Dedifferentiated amniotic fluid mesenchymal stem cell (primary cell): ENCODE results near the gene OAS1.
"Not testable (repeated sequence)": the region's sequence is repeated elsewhere in the genome, so short reads cannot be mapped to it uniquely, and the experiment has no call there.

Experiments used
- DNase-seq: peaks from one replicate; pipeline ENCODE4 v3.0.0-alpha.2; 2016; ENCODE audit errors: extremely low spot score

Gene OAS1

DNA sequence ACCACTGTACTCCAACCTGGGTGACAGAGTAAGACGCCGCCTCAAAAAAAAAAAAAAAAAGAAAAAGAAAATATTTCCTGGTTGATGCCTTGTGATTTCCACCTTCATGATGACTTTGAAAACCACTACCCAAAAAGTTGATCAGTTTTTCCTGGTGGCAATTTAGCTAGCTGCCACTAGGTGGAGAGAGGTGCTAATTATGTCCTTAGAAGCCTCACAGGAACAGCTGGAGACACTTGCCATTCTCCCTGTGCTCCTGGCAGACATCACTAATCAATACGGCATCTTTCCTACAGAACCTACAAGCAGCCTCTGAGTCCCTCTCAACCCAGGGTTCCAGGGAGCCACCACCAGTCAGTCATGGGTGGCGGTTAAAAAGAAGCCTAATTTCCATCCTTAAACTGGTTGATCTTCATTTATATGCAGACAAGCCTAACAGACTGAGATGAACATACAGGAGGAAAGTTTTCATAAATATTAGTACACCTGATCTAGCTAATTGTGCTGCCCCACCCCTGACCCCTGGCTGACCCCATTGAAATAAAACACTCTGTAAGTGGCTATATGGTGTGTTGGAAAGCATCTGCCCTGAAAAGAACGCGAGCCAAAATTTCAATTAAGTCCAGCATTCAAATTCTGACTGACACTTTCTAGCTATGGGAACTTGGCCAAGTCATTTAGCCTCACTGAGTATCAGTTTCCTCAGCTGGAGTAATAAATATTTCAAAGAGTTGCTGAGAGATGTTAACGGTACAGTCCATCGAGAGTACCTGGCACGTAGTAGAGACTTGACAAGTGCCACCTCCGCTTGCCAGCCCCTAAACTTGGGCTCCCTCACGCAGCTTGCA lies 6.2 kb upstream of the OAS1 start:
- DNase-seq = no peak

DNA sequence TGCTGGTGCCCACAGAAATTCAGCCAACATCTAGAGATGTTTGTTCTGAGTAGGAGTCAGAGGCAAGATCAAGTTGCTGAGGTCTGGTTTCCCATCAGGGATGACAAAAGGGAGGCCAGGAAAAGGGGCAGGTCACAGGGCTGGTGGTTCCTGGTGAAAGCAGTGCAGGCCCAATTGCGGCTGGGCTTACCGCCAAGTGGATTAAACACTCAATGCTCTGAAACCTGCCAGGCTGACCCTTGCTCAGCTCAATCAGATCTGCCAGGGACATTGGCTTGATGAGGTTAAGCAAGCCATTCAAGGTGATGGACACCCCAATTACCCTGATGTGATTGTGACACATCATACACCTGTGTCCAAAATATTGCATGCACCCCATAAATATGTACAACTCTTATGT lies 5.5 kb upstream of the OAS1 start:
- no peak for DNase-seq

DNA sequence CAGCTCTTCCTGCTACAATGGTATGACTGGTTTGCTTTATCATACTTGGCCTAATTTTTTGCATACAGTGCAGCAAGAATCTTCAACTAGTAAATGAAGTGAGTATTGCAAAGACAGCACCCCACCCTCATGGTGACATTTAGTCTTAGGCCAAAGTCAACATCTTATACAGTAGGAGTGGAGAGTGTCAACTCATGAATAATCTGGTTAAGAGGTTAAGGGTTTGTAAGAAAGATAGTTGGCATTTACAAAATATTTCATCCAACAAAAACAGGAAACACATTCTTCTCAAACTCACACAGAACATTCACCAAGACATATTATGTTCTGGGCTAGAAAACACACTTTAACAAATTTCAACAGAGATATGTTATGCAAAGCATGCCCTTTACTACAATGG lies 2.2 kb upstream of the OAS1 start:
- no peak for DNase-seq

DNA sequence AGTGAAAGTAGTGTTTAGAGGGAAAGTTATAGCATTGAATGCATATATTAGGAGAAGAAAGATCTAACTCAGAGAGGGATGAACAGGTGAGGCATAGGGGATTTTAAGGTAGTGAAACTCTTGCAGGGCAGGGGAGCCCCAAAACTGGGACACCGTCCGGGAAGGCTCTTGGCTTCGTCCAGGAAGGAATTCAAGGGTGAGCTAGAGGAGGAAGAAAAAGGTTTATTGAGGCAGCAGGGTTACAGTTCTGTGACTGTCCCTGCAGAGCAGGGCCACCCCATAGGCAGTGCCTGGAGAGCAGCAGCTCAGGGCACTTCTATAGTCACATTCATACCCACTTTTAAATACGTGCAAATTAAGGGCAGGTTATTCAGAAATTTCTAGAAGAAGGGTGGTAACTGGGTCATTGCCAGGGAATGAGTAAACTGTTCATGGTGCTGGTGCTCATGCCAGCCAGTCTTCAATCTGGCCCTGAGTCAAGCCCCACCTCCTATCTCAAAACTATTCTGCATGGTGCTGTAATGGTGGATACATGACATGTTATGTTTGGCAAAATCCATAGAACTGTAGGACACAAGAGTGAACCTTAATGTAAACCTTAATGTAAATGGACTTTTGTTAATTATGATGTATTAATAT lies 1.2 kb upstream of the OAS1 start:
- no peak for DNase-seq

DNA sequence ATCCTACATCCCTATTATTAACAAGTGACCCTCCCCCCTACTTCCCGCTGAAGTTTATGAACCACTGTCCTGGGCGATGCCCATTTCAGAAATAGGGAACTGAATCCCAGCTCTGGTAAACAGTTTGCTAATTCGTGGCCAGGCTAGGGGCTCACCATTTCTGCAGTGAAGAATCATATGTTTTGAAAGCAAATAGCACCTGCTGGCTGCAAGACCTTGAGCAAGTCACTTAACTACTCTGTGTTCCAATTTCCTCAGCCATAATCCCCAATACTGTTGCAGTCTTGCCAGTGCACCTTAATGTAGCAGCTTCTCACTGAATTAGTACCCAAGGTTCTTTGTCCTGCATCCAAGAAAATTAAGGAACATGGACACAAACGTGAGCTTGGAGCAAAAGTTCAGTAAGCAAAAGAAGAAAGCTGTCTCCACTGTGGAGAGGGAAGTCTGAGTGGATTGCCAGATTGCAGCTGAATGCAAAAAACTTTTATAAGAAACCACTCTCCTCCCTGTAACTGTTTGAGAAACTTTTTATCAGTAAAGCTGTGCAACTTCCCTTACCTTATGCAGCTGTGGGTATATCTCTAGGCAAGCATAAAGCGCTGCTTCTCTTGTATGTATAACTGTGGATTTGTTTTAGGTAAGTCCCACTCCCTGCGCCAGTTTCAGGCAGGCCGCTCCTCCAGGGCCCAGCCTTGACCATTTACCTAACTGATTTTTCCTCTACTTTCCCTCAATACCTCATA lies 824 bp downstream of the OAS1 start:
- DNase-seq = no peak

DNA sequence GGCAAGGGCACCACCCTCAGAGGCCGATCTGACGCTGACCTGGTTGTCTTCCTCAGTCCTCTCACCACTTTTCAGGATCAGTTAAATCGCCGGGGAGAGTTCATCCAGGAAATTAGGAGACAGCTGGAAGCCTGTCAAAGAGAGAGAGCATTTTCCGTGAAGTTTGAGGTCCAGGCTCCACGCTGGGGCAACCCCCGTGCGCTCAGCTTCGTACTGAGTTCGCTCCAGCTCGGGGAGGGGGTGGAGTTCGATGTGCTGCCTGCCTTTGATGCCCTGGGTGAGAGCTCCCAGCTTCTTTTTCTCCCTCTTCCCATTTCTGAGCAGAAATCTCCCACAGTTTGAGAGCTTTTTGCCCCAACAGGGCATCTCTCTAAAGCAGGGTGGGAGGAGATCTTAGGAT lies 1.8 kb downstream of the OAS1 start:
- DNase-seq = no peak

DNA sequence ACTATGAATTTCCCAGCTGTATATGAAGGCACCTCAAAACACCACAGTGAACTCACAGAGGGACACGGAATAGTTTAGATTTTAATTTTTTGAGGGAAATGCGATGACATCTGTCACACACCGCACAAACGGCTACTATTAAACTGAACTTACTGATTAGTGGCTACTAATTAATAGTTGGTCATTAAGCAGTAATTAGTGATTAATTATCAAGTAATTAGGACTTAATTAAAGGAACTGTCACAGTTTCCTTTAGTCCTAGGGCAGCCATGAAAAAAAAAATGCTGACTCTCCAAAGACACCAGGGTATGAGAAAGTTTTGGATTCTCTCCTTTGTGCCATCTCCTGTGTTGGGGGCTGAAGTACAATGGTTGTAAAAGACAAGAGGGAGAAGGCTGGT lies 2.9 kb downstream of the OAS1 start:
- no peak for DNase-seq

DNA sequence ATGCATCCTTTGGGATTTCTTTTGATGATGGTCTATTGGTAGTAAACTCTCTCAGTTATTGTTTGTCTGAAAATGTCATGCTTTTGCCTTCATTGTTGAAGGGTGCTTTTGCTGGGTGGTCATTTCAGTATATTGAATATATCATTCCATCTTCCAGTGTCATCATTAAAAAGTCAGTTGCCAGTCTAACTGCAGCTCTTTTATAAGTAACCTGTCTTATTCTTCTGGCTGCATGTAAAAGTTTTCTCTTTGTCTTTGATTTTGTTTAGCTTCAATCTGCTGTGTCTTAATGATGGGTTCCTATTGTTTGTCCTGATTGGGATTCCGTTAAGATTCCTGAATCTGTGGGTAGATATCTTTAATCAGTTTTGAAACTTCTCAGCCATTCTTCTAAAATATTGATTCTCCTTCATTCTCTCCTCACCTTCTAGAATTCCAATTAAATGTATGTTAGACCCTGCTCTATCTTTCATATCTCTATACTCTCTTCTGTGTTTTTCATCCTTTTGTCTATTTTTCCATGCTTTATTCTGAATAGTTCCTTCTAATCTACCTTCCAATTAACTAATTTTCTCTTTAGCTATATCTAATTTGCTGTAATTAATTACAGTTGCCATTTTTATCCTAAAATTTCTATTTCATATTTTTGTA lies 6.4 kb downstream of the OAS1 start:
- DNase-seq = no peak

DNA sequence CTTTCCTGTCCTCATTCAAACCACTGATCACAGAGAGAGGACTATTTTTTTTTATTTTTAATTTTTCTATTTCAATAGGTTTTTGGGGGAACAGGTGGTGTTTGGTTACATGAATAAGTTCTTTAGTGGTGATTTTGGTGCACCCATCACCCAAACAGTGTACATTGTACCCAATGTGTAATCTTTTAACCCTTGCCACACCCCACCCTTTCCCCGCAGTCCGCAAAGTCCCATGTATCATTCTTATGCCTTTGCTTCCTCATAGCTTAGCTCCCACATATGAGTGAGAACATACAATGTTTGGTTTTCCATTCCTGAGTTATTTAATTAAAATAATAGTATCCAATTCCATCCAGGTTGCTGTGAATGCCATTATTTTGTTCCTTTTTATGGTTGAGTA lies 7.1 kb downstream of the OAS1 start:
- not testable (repeated sequence) for DNase-seq

DNA sequence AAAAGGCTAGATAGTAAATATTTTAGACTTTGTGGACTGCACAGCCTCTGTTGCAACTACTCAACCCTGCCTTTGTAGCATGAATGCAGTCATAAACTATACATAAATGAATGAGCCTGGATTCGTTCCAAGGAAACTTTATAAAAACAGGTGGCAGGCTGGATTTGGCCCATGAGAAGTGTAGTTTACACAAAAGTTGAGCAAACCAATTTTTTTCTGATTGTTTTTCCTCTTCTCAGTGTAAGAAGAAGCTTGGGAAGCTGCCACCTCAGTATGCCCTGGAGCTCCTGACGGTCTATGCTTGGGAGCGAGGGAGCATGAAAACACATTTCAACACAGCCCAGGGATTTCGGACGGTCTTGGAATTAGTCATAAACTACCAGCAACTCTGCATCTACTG lies 9.5 kb downstream of the OAS1 start:
- peak; percentile 34 for DNase-seq

DNA sequence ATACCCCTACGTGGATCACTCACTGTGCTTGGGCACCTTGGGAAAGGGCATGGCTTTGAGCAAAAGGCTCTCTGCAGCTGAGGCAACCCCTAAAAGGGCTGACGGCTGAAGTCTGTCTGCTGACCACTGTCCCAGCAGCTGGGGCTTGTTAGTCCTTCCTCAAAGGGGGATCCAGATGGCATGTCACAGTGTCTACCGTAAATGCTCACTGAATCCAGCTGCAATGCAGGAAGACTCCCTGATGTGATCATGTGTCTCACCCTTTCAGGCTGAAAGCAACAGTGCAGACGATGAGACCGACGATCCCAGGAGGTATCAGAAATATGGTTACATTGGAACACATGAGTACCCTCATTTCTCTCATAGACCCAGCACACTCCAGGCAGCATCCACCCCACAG lies 12.4 kb downstream of the OAS1 start:
- no peak for DNase-seq

DNA sequence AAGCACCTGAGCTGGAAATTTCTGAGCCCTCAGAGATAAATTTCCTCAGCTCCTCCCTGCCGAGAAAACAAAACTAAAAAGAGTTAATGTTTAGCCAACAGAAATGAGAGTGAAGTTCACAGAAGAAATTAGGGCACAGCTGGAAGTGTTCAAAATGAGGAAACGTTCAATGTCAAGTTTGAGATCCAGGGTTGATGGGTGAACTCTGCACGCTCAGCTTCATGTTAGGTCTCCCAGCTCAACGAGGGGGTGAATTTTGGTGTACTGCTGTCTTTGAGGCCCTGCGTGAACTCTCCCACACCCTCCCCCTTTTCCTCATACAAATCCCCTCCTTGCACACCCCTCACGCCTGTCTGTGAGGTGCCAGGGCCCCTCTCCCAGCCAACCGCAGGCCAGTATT lies 18.2 kb downstream of the OAS1 start:
- no peak for DNase-seq

DNA sequence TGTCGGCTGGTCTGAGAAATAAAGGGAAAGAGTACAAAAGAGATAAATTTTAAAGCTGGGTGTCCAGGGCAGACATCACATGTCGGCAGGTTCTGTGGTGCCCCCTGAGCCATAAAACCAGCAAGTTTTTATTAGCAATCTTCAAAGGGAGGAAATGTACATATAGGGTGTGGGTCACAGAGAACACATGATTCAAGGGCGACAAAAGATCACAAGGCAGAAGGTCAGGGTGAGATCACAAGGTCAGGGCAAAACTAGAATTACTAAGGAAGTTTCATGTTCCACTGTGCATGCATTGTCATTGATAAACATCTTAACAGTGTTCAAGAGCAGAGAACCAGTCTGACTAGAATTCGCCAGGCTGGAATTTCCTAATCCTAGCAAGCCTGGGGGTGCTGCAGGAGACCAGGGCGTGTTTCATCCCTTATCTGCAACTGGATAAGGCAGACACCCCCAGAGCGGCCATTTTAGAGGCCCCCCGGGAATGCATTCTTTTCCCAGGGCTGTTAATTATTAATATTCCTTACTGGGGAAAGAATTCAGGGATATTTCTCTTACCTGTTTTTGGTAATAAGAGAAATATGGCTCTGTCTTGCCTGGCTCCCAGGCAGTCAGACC lies 19.8 kb downstream of the OAS1 start:
- not testable (repeated sequence) for DNase-seq

DNA sequence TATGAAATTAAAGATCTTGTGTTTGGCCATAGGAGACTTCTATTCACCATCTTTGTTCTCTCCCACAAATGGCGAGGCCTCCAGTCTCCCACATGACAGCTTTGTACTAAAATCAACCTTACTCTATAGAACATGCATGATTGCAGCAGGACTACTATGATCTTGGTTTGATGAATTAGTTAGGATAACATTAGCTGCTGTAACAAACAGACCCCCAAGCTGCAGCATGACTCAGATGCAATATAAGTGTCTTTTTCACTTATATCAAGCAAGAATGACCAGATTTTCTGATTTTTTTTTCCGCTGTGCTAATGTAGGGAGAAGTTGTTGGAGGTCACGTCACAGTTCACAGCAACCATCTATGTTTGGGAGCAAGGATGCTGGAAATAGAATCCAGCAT lies 20.7 kb downstream of the OAS1 start:
- no peak for DNase-seq

DNA sequence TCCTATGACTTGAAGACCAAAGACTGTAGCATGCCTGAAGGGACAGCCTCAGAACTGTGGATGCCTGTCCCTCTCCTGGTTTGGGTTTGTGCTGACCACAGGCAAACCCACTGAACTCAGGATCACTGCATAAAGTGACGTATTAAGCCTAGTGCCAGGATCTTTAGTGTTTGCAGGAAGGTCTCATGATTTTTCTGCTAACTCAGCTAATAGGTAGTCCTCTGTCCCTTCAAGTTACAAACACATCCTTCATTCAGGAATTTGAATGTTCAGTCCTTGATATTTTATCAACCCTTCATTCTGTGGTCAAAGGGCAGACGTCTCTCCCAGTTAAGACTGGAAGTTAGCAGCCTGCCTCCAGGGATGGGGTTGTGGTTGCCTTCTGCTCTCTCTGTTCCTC lies 21.2 kb downstream of the OAS1 start:
- no peak for DNase-seq

DNA sequence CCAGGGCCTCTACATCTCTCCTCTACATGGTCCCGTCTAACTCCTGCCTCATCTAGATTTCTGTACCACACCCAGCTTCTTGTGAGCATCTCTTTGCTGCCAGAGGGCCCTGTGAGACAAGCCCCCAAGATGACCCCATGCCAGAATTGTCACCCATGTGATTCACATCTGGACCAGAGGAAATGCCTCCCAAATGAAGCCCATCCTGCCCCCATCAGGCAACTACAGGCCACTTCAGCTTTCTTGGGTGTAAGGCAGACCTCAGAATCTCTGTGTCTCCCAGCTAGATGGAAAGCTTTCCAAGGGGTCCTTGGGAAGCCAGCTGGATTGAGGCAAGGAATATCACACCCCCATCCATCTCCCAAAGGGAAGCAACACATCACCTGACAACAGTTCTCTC lies 22.2 kb downstream of the OAS1 start:
- no peak for DNase-seq

DNA sequence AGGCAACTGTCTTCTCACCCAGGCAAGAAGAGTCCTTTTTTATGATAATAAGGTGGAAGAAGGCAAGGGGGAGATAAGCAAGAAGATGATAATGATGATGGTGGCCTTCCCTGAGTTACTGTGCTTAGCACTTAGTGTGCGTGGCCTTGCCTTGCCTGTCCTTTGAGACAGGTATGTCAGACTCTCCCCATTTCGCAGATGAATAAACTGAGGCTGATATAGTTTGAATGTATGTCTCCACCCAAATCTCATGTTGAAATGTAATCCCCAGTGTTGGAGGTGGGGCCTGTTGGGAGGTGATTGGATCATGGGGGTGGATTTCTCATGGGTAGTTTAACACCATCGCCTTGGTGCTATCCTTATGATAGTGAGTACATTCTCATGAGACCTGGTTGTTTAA lies 23.0 kb downstream of the OAS1 start:
- DNase-seq = no peak

DNA sequence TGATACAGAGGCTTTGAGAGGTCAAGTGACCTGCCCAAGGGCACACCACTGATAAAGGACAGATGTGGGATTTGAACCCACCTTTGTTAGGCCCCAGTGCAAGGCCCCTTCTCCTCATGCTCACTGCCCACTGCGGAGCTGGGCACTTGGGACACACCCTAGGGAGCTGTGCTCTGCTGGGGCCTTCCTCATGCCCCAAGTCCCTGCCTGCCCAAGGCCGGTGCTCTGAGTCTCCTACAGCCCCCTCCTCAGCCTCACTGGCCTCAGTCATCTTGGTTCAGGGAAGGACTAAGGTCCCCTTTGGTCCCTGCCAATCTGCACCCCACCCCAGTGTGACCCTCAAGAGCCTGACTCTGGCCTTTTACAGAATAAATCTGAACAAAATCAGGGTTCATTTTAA lies 23.6 kb downstream of the OAS1 start:
- DNase-seq = no peak

DNA sequence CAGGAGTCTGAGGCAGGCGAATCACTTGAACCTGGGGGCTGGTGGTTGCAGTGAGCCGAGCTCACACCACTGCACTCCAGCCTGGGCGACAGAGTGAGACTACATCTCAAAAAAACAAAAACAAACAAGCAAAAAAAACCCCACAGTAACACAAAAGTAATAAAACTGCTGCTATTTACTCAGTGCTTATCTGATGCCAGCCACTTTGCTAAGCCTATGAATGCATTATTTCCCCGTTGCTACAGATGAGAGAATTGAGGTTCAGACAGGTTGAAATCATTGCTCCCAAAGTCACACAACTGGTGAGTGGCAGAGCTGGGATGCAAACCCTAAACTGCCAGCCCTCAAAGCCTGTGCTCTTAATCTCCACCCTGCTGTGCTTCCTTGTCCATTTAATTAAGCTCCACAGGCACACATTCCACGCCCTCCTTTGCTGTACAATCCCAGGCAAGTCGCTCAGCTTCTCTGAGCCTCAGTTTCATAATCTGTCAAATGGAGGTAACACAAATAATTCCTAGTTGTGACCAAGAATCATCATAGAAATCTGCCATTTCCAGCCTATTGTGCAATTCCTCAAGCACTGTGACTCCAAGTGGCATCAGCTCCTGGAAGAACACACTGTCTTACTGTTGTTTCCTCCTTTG lies 25.8 kb downstream of the OAS1 start:
- no peak for DNase-seq

DNA sequence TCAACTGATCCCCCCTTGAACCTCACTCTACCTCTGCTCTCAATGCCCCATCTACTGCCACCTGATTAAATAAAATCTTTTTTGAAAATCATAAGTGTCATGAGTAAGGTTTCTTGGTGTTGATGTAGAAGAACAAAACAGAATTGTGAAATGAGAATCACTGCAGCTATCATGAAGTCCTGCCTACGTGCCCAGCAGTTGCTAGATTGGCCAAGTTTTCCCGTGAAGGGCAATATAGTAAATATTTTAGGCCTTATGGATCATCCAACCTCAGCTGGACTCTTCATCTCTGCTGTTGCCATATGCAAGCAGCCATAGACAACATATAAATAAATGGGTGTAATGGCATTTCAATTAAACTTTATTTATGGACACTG lies 26.4 kb downstream of the OAS1 start:
- no peak for DNase-seq

DNA sequence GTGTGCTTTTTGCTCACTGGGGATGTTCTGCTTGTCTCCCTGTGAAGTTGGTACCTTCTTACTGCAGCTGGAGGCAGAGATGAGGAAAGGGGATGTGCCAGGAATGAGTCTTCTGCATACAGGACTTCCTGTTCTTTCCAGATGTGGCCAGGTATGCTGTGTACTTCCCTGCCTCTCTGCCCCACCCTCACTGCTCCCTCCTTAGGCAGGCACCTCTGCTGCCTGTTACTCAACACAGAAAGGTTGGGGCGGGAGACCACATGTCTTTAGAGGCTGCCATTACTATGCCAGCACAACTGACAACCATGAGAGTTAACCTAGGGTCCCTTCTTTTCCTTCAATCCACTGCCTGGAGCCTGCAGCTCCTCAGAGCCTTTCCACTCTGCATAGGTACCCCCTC lies 29.5 kb downstream of the OAS1 start:
- DNase-seq = no peak

DNA sequence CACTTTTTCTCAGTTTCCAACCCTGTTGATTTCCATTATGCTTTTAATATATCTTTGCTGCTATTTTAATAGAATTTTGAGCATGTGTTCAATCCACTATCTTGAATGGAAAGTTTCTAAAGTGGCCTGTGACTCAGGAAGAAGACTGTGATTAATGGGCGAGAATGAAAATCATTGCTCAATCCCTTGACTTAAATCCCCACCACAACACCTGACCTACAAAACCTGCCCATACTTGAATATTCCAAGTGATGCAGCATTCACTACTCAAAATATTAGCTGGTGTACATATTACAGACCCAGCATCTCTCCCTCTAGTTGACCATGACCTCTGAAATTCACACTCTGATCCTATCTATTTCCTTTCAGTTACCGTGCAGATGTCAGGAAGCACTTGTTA lies 30.2 kb downstream of the OAS1 start:
- DNase-seq = no peak
